HG02870 (cell line): ENCODE measurements around the gene WWOX.

ENCODE experiments used
- ATAC-seq: cut with Tn5 transposase; IDR thresholded peaks from one replicate; pipeline ENCODE4 v1.9.1; 2021; ENCODE audit warnings: mild to moderate bottlenecking, moderate library complexity; ENCODE audit not compliant: unreplicated experiment

The WWOX gene

GRCh38 chr16:78425891-78426510, 326.5 kb downstream of the WWOX start:
- ATAC-seq: no peak

- ATAC-seq: no peak
Measured at GRCh38 chr16:78428193-78428592, 328.7 kb downstream of the WWOX start.

- no peak for ATAC-seq
Measured at GRCh38 chr16:78430281-78430680, 330.8 kb downstream of the WWOX start.

- ATAC-seq: no peak
Measured at GRCh38 chr16:78431004-78431670, 331.7 kb downstream of the WWOX start.

- ATAC-seq: no peak
Measured at GRCh38 chr16:78431701-78432100, 332.2 kb downstream of the WWOX start.

GRCh38 chr16:78432451-78432850, 333.0 kb downstream of the WWOX start:
- no peak for ATAC-seq

- ATAC-seq: no peak
Measured at GRCh38 chr16:78433116-78433515, 333.7 kb downstream of the WWOX start.

GRCh38 chr16:78434401-78434800, 334.9 kb downstream of the WWOX start:
- ATAC-seq: no peak

- ATAC-seq: no peak
Measured at GRCh38 chr16:78435260-78435659, 335.8 kb downstream of the WWOX start.

- no peak for ATAC-seq
Measured at GRCh38 chr16:78436023-78436422, 336.6 kb downstream of the WWOX start.

- ATAC-seq: no peak
Measured at GRCh38 chr16:78436846-78437245, 337.4 kb downstream of the WWOX start.

- ATAC-seq: no peak
Measured at GRCh38 chr16:78437352-78437968, 338.0 kb downstream of the WWOX start.

GRCh38 chr16:78438219-78438618, 338.8 kb downstream of the WWOX start:
- no peak for ATAC-seq

GRCh38 chr16:78438632-78439031, 339.2 kb downstream of the WWOX start:
- ATAC-seq: no peak

GRCh38 chr16:78439646-78440045, 340.2 kb downstream of the WWOX start:
- no peak for ATAC-seq

- no peak for ATAC-seq
Measured at GRCh38 chr16:78441298-78441697, 341.8 kb downstream of the WWOX start.

- ATAC-seq: no peak
Measured at GRCh38 chr16:78443542-78444364, 344.3 kb downstream of the WWOX start.

GRCh38 chr16:78445818-78446217, 346.4 kb downstream of the WWOX start:
- no peak for ATAC-seq

GRCh38 chr16:78446486-78446885, 347.0 kb downstream of the WWOX start:
- no peak for ATAC-seq

- no peak for ATAC-seq
Measured at GRCh38 chr16:78446992-78447563, 347.6 kb downstream of the WWOX start.

GRCh38 chr16:78448658-78449271, 349.3 kb downstream of the WWOX start:
- ATAC-seq: no peak
